Ishikawa (cell line): ENCODE data around the gene AMFR.

Experiments used
- EP300 ChIP-seq: IDR thresholded peaks from 2 replicates; pipeline ENCODE4 v1.6.1; 2012; ENCODE audit warnings: borderline replicate concordance
- MAX ChIP-seq: IDR thresholded peaks from 2 replicates; pipeline ENCODE4 v1.6.1; 2012
- REST ChIP-seq: IDR thresholded peaks from 2 replicates; pipeline ENCODE4 v1.6.1; 2012; ENCODE audit warnings: low read depth, mild to moderate bottlenecking

DNA sequence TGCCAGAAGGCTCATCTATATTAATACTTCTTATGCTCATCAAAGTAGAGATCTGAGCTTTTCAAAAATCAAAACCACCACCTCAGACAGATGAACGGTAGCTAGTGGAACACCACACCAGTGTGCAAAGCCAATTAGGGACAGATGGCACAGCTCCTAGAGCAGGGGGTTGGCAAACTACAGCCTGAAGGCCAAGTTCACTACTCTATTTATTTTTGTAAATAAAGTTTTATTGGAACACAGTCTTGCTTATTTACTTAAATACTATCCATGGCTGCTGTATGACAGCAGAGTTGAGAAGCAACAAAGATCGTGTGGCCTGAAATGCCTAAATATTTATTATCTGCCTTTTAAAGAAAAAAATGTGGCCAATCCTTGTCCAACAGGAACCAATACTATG, 56.8 kb downstream of the AMFR start:
- TF ChIP-seq MAX (no peak), REST (no peak), EP300 (no peak)
